HG02642 (cell line): ENCODE data around the gene ADAMTS16.

Experiments used
- ATAC-seq: cut with Tn5 transposase; IDR thresholded peaks from one replicate; pipeline ENCODE4 v1.9.1; 2021; ENCODE audit warnings: mild to moderate bottlenecking; ENCODE audit not compliant: unreplicated experiment, poor library complexity

Gene ADAMTS16

DNA sequence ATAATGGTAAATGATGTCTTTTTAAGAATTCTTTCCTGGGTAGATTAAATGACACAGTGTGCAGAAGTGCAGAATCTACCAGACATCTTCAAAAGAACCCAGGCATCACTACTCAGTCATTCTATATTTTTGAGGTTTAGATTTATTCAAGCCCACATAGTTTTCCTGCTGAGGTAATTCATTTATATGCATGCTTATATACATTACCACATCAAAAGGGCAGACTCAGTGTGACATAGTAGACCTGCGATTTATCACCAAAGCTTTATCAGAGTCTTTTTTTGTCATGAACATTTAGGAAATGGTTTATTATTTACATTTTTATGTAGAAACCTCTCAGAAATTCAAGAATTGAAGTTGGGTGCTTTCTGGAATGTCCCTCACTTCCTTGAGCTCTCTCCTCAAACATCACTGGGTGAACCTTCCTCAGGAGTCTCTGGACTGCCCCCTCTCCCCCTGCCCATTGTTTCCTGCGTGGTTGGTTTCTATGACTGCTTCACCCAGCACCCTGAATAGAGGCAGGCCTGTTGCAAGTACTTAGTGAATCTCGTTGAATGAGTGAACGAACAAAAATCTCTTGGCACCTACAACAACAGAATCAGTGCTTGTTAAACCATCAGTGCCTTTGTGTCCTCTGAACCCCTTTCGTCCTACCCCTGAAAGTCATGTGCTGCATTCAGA, 42.5 kb downstream of the ADAMTS16 start:
- no peak for ATAC-seq

DNA sequence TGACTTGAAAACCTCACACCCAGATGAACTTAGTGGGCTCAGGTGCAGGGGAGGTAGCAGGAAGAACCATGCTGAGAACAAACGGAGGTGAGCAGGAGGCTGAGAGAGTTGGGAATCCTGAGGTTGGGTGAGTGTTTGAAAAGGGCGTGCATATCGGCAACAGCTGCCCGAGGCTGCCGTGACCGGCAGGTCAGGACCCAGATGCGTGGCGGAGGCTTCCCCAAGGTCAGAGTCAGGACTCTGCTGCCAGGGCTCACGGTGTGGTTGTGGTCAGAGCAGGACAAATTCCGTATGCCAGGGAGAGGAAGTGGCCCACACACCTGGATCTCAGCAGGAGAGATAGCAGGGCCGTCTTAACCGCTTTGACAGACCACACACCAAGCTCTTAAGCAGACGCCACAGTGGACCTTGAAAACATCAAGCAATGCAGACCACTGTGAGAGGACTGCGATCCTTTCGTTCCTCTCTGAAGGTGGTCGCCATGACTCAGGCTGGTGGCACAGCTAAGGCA, 43.1 kb downstream of the ADAMTS16 start:
- no peak for ATAC-seq

DNA sequence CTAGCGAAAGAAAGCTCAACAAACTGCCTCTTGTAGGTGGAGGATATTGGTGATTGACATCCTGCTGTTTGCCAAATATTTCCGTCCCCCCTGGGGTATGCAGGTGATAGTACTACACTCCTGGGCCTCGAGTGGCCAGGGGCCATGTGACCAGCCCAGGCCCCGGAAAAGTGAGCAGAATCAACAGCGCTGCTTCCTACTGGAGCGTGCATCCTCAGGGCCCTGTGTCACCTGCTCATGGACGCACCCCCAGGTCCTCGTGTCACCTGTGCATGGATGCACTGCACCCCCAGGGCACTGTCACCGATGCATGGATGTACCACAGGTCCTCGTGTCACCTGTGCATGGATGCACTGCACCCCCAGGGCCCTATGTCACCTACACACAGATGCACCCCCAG, 43.8 kb downstream of the ADAMTS16 start:
- ATAC-seq: no peak

DNA sequence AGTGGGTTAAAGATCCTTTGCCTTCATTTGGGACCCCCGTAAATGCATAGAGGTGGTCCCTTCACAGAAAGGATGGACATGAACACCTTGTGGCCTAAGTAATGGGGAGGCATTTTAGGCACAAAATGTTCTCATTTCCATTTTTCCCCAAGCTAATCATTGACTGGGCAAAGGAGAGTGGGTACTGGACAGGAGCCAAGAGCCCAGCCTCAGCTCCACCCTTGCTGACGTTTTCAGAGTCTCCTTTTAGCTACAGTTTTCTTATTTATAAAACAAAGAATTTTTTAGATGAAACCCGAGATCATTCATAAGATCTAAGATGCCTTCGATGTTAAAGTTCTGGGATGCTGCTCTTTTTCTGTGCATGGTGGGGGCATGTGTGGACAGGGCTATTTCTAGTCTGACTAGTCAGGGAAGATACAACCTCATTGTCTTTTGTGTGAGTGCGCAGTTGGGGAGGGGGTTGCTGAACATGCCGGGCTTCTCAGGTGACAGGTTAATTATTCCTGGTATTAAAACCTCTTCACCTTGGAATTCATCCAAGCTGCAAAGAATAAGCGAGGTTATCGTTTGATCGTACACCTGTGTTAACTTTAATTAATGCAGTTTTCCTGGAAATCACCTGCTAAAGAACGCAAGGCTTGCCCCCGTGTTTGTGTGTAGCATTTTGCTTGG, 48.4 kb downstream of the ADAMTS16 start:
- no peak for ATAC-seq

DNA sequence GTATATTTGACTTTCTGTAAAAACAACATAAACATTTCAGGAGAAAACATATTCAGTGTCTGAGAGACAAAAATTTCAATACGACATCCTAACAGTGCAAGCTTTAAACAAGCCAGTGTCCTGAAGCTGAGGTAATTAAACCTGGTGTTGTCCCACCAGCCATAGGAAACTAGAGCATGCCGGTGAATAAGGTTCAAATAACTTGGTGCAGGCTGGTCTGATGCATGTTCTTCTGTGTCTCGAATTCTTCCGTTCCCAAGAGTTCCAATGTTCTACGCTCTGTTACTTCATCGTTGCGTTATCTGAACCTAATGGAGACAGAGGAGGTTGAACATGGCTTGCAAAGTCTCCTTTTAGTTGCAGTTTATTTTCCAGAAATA, 48.9 kb downstream of the ADAMTS16 start:
- ATAC-seq: no peak

DNA sequence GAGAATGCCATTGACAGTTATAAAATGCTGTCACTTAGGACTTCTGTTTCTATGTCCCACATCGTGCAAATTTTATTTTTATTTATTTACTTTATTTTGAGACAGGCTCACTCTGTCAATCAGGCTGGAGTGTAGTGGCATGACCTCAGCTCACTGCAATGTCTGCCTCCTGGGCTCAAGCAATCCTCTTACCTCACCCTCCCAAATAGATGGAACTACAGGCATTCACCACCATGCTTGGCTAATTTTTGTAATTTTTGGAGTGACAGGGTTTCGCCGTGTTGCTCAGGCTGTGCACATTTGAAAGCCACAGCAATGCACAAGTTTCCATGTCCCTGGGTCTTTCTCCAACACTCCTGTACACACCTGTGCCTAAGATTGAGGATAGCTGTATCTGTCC, 51.8 kb downstream of the ADAMTS16 start:
- no peak for ATAC-seq

DNA sequence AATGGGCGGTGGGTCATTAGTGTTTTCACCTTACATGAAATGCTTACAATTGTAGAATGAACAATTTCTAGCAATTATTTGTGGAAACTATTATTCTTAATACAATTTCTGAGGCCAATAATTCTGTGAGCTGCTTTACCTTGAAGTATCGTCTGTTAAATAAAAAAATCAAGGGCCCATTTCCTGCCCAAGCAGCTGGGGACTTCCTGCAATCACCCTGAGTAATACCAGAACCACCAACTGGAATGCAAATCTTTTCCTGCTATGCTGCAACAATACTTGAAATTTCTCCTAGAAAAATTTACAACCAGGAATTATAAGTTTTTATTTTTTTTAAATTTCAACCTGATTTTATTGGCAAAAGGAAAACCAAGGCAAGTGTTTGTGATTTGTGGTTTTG, 52.6 kb downstream of the ADAMTS16 start:
- ATAC-seq: no peak

DNA sequence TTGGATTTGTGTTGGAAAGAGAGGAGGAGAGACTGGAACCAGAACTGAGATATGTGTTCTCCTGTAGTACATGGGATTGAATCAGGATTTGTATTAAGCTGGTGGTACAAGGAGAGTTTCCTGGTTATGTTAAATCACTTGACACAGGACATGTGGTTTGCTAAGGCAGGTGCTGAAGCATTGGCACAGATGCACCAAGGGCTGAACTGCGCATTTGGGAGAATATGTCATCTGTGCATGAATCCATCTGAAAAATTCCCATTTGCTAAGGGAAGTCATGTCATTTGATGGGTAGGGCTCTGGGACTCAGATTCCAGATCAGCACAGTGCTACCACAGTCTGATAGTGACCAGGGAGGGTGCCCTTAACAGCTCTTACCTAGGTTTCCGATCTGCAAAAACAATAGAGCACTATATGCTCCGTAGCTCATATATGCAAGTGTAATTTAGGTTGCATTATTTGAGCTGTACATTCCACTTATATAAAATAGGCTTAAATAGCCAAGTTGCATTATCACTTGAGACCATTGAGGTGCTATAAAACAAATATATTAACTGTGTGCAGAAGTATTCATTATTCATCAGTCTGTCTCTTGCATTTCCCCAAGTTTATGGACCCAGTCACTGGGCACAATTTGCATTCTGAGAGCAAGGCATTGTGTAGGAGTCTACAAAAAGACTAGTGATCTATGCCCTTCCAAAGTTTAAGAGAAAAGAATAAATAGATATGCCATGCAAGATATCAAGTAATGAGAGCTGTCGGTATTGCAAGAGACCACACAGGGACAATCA, 55.2 kb downstream of the ADAMTS16 start:
- no peak for ATAC-seq

DNA sequence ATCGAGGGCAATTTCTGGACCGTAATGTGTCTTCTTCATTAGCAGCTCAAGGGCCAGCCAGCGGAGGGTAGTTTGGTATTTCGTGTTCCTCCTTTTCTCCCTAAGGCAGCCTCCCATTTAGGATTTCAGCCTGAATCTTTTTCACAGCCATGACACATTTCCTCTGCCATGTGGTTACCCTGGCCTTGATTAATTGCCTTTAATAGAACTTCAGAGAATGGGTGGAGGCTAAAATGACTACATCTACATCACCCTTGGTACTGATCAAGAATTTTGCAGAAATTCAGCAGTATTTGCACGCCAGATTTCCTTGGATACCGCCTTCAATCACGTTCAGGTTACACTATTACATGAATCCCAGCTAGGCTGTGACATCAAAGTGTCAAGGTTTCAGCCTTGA, 58.0 kb downstream of the ADAMTS16 start:
- ATAC-seq: no peak

DNA sequence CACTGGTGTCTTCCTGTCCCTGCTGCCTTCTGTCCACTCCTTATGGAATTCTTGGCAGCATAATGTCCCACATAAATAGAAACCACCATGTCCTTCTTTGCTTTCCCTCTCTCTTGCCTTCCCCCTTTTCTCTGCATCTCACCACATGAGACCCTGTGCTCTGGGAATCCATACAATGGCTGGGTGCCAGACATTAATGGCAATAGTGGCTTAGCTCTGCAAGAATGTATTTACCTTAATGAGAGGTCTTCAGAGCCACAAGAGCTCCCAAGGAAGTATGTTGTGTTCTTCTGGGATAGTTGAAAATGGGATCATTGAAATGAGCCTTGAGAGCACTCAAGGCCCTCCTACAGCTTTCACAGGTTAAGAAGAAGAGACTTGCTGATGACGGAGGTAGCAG, 58.7 kb downstream of the ADAMTS16 start:
- ATAC-seq: no peak

DNA sequence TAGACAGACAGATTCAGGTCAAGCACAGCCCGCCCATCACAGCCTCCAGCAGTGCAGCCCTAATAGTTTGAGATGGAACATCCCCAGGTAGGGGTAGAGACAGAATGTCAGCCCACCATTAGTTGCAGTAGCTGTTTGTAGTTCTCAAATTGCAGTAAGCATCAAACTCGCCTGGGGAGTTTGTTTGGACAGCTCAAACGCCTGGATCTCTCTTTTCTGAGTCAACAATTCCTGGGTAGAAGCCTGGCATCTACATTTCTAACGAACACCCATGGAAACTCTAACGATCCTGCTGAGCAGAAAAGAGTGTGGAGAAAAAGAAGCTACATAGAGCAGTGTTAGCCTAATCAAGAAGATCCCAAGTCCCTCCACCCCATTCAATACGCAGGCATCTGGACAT, 59.4 kb downstream of the ADAMTS16 start:
- no peak for ATAC-seq

DNA sequence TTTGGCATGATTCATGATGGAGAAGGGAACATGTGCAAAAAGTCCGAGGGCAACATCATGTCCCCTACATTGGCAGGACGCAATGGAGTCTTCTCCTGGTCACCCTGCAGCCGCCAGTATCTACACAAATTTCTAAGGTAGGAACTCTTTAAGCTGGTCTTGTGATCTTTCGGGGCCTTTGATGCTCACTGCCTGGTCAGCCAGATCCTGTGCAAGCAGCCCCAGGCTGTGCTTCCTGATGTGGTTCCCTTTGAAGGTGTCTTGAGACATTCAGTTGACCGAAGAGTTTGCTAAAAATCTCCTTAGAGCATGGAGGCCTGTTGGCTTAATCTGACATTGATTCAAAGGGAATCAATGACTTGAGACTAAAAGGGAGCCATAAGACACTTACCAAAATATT, 60.0 kb downstream of the ADAMTS16 start:
- ATAC-seq: no peak

DNA sequence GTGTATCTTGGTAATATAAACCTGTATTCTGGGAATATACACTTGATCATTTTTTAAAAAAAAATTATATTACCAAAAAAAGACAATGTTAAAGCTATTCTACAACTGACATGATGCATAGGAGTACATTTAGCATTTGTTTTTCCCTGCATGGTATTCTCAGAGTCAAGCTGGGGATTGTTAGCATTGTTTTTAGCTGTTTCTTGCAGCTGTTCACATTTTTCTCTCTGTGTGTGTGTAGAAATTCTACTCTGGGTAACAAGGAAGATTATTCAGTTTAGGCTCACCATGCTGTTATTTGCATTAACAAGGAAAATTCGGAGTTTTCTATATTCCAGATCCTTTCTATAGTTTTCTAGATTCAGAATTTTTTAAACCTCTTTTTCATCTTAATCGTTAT, 62.2 kb downstream of the ADAMTS16 start:
- ATAC-seq: no peak

DNA sequence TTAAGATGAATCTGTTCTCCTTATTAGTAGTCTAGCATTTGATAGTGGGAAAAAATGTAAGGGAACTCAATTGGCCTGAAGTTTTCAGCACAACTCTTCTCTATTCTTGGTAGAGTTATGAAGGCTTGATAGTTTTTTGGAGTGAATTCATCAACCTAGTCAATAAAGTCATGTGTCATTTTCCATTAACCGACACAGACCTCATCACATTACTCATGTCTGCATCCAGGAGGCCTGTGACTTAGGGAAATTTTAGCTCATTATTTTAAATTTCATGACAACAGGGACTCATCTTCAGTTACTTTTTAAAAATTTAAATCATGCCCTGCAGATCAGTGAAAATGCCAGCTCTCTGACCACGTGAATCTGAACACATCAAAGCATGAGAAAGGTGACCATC, 63.3 kb downstream of the ADAMTS16 start:
- no peak for ATAC-seq

DNA sequence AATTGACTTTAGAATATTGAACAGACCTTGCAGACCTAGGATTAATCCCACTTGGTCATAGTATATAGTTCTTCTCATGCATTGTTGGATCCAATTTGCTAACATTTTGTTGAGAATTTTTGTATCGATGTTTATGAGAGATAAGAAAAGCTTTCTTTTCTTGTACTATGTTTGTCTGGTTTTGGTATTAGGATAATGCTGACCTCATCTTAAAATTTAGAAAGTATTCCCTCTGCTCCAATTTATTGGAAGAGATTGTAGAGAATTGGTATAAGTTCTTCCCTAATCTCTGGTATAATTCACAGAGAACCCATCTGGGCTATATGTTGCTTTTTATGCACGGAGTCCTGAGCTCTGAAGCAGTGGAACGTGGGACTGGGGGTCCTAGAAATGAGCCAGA, 67.7 kb downstream of the ADAMTS16 start:
- no peak for ATAC-seq

DNA sequence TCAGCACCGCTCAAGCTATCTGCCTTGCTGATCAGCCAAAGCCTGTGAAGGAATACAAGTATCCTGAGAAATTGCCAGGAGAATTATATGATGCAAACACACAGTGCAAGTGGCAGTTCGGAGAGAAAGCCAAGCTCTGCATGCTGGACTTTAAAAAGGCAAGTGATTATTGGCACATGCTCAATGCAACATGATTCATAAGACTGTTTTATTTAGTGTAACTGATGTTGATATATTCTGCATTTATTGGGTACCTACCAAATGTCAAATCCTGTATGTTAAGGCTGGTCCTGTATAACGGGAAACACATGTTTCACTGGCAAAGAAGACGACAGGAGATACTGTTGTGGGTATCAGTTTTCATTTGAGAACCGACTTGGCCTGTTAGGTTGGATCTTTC, 69.0 kb downstream of the ADAMTS16 start:
- no peak for ATAC-seq

DNA sequence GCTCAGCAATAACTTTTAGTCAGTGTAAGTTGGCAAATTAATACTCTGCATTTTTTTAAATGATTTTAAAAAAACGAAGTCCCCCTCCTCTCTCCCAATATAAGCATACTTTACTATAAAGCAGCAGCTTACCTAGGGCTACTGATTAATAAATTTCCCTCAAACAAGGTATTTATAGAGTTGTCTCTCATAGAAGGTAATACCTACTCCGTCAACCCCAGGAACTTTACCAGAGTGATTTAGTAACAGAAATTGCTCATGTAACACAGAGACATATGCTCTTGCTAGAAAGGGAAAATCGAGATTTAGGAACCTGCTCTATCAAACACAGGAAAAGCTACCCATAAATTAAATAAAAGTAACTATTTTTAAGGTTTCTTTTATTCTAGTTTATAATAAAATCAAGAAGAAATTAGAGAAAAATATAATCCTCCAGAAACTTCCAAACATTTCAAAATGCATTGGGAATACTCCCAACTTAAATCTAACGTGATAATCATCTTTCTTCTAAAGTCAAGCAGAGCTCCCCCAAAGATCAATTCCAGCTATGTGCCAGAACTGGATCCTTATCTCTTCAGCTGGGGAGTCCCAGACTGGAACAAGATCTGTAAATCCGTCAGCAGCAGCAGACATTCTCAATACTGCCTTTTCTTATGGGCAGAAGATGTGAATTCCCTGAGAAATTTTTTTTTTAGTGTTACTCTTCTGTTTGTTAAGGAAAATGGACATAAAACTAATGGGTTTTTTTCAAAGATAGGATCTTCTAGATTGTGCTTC, 69.6 kb downstream of the ADAMTS16 start:
- ATAC-seq: no peak

DNA sequence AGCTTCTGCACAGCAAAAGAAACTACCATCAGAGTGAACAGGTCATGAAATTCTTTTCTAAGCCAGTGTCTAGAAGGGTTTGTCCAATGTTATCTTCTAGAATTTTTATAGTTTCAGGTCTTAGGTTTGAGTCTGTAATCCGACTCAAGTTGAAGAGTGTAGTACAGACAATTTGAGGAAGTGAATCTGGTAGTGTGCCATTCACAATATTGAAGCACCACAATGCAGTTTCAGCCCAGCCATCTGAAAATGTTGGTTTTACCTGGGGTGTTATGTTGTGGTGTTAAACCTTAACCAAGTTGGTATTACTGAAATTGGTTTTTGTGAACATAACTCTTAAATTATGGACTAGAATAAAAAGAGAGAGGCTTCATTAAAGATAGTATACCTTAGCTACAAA, 77.2 kb downstream of the ADAMTS16 start:
- ATAC-seq: no peak

DNA sequence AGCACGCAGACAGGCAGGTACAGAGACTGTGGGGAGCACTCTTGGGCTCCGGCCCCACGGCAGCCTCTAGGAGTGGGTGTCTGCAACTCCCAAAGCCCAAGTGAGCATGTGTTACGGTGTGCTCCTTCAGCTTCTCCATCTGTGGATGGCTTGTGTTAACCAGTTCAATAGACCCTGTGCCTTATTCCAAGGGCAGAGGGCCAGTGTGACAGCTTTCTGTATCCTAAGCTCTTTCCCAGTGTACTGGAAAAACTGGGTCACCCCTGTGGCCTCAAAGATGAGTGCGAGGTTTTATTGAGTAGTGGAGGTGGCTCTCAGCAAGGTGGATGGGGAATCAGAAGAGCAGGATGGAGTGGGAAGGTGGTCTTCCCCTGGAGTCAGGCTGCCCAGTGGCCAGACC, 78.3 kb downstream of the ADAMTS16 start:
- no peak for ATAC-seq

DNA sequence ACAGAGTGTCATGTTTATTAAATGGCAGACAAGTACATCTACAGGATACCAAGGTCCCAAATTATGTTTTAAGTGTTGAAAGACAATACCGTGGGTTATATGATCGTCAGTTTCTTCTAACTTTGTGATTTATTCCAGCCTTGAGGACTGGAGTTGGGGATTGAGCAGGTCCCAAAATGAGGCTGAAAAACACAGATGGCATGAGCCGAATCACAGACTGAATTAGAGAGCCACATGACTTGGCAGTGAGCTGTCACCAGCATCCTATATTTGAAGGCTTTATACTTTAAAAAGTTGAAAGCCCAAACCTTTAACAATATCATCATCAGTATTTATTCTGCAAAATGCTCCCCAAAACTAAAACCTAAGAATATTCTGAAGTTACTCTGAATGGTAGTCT, 79.4 kb downstream of the ADAMTS16 start:
- ATAC-seq: no peak
